HG02623 (cell line): ENCODE results near the gene ALX1.
"Not testable (repeated sequence)": the region's sequence is repeated elsewhere in the genome, so short reads cannot be mapped to it uniquely, and the experiment has no call there.

Experiments used
- ATAC-seq: cut with Tn5 transposase; IDR thresholded peaks from one replicate; pipeline ENCODE4 v1.9.1; 2021; ENCODE audit warnings: moderate library complexity; ENCODE audit not compliant: unreplicated experiment

The ALX1 gene

DNA sequence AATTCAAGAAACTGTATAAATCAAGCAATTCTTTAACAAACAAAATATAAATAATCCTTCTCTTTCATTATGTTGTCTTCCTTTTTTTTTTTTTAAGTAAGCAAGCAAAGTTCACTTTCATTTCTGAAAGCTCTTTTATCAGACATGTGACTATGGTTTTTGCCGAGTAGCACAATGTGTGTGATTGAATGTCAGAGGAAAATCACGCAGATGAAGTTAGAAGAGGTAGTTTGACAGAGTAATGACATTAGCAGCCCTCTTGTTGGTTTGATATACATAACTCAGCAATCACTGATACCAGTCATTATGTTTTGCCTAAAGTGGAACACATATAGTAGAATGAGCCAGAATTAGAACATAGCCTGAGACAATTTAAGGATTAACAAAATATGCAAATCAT is 19.0 kb downstream of the ALX1 start:
- no peak for ATAC-seq

DNA sequence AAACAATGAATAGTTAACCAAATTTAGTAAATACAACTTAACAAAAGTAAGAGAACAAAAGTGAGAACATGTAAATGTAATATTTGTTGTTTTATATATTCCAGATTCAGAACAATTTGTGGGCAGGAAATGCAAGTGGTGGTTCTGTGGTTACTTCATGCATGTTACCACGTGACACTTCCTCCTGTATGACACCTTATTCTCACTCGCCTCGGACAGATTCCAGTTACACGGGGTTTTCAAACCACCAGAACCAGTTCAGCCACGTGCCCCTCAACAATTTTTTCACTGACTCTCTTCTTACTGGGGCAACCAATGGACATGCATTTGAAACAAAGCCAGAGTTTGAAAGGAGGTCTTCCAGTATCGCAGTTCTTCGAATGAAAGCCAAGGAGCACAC is 21.0 kb downstream of the ALX1 start:
- ATAC-seq = no peak

DNA sequence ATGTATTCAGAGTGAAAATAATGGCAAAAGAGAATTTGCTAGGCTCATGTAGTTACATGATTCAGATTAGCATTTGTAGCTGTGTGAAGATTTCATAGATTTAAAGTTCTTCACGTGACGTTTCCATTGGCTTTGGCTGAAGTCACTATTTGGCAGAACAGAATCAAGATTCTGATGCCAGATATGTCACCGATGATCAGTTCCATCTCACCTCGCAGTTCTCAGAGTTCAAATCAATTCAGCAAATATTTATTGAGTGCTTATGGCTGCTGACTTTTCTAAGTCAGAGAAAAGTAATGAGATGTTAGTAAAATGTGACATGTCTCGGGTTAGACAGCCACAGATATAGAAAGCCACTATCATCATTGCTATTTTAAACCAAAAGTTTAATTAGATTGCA is 28.4 kb downstream of the ALX1 start:
- no peak for ATAC-seq

DNA sequence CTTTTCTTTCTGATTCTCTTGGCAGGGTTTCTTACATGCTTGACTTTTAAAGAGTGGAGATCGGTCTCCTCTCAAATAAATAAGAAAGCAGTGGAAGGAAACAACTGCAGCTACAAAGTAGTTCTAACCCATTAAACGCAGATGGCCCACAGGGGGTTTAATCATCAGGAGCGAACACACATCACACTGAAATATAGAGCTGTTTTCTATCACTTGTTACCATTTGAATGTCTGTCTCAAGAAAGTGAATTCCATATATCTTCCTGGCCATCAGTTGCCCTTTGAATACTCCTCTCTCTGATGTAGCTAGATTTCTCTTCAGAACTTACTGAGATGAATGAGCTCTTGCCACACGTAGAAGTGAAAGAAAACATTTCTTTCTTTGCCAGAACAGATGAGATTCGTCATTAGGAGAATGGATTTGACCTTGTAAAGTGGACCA is 29.1 kb downstream of the ALX1 start:
- ATAC-seq = no peak

DNA sequence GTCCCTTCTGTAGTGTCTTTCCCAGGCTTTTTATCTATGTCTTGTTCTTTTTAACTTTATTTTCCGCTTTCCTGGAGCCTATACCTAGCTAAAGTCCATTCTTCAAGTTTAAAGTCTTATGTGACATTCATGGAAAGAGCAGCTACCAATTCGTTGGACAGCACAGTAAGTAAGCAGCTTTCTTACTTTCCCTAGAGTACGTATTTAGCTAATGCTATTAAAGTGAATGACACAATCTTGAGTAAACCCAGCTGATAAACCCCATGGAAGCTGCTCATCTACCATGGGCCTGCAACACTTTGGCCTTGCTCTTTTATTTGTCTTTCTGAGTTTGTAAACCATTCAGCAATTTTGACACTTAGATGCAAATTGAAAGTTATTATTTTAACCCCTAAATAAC is 30.0 kb downstream of the ALX1 start:
- ATAC-seq = no peak

DNA sequence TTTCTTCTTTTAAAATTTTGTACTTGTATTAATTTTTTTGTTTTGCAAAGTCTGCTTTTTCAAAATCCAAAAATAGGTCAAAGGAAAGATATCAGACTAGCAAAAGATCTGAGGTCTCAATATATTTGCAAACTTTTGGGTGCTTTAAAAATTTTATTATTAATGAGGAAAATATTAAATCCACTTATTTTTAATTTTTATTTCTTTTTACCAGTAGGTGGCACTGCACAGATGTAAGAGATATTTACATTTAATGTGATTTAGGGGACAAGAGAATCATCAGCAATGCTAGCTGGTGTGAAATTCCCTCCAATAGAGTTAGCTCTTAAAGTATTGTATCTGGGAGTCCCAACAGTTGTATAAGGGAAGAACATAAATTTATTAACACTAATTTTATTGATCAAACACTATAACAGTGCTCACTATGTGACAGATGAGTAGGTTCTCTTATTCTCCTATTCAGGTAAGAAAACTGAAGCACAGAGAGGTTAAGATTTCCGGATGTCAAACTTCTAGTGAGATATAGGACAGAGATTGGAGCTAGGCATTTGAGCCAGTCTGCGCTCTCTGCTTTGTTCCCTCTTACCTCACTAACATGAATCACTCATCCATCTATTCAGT is 30.5 kb downstream of the ALX1 start:
- ATAC-seq = no peak

DNA sequence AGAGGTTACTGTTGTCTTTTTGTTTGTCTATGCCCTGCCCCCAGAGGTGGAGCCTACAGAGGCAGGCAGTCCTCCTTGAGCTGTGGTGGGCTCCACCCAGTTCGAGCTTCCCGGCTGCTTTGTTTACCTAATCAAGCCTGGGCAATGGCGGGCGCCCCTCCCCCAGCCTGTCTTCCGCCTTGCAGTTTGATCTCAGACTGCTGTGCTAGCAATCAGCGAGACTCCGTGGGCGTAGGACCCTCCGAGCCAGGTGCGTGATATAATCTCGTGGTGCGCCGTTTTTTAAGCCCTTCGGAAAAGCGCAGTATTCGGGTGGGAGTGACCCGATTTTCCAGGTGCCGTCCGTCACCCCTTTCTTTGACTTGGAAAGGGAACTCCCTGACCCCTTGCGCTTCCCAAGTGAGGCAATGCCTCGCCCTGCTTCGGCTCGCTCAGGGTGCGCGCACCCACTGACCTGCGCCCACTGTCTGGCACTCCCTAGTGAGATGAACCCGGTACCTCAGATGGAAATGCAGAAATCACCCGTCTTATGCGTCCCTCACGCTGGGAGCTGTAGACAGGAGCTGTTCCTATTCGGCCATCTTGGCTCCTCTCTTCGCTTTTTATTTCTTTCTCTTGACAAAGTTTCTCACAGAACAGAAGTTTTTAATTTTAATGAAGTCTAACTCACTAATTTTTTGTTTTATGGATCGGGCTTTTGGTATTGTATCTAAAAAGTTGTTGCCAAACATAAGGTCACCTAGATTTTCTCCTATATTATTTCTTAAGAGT is 38.0 kb downstream of the ALX1 start:
- ATAC-seq = not testable (repeated sequence)

DNA sequence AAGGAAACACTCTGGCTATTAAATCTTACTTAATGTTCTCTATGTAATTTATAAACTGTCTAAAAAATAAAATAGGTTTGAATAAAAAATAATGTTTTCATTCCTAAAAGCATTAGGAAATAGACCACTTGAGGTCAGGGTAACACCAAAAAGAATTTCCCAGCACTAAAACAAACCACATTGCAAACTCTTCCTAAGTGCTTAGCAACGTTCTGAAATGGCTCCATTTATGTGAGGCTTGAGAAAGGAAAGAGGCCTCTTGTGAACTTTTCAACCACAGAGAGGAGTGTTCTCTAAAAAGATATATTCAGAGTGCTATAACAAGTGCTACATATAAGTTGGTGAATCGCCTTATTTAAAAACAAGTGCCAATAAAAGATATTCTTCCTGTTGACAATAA is 42.7 kb downstream of the ALX1 start:
- no peak for ATAC-seq

DNA sequence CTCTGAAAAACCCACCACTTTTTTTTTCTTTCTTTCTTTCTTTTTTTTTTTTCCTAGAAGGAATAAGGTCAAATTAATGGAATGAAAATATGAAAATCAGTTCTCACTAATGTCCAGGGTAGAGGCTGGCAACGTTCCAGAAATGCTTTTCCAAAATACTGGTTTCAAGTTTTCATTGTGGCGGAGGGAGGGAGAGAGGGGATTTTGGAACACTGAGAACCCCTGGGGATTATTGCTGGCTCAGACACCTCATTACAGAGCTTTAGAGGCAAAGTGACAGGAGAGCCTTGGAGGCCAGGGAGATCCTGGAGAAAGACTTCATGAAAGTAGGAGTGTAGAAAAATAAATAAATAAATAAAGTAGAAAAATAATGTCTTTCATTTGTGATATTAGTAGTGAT is 45.4 kb downstream of the ALX1 start:
- no peak for ATAC-seq

DNA sequence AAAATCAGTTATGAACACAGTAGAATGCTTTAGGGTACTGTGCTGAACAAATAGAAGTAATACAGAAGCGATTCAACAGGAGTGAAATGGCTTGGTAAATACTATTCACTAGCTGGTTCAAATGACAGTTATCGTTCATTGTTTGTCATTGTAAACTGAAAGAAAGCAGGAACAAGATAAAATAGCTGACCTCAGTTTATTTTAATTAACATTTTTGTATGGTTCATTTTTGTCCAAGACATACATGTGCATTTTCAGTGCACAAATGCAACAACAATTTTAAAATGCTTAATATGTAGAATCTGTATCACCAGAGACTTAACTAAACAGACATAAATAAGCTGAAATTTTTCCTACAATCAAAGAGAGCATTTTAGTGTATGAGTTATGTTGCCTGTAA is 49.9 kb downstream of the ALX1 start:
- ATAC-seq = no peak

DNA sequence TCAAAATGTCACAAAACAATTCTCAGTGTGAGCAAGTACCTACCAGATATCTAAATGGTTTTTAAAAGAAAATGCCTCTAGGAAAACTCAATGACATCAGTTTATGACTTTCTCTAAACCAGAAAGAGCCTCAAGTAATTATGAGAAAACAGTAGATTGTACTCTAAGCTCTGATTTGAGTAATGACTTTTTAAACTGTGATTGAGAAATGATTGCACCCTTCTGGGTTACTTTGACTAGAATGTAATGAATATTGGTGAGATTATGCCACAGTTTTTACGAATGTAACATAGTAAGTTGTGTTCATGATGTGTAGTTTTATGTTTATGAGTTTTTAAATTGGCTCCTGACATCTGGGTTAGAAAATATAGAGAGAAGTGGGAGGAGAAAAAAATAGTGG is 68.8 kb downstream of the ALX1 start:
- ATAC-seq = no peak

DNA sequence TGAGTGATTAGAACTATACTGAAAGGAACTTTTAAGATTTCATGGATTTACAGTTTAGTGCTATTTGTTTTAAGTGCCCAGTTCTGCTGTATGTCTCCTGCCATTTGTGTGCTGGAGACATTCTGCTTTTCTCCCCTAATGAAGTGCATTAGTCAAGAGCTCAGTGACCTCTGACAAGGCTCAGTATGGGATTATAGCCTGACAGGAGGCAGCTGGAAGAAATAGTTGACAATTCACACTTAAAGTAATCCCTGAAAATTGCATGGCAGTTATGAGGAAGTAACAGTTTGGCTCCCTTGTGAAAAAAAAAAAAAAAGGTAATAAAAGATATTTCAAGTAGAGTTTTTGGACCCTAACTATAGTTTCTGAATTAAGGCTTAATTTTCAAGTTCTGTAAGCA is 70.3 kb downstream of the ALX1 start:
- ATAC-seq = no peak
